Measurements from ENCODE around the gene DNTT. TPM values are rescaled to one million over a fixed set of nuclear protein-coding genes. Genes with fewer than 3 reads are reported as not detected.

The DNTT gene
- total and polyA plus RNA-seq, 2 of the 13 experiments (the other 11 are each of a cell fraction or from before 2014, with no cell fraction given): not detected

DNA sequence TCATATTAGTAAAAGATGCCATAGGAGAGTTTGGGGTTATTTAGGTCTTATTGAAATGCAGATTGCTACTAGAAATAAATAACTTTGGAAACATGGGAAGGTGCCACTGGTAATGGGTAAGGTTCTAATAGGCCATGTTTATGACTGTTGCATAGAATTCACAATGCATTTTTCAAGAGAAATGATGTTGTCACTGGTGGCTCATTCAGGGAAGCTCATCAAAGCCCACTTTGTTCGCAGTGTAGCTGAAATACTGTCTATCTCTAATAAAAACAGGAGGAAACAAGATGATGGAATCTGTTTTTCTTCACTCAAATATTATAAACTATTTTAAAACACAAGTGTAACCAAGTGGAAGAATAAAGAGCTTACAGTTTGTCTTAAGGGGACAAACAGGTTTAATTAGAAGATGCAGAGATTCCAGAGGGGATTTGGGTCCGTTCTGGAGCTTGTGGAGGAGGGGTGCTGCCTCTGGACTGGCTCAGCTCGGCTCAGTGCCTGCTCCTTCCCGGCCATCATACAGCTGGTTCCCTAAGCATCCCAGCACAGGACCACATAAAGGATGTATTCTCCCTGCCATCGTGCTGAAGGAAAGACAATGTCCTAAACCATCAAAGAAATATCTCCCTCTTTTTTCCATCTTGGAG is 34.2 kb downstream of the DNTT start (continued):
- TF ChIP-seq ZBTB34 (CRISPR knock-in tag; IDR thresholded peaks at IDR 0.05): no peak
- no peak for TF ChIP-seq BATF2 (CRISPR knock-in tag; IDR thresholded peaks at IDR 0.05)
- no peak for TF ChIP-seq CCAR2 (optimal IDR thresholded peaks at IDR 0.05; ENCODE audit: low read depth, low read length)
- no peak for TF ChIP-seq TEAD2 (CRISPR knock-in tag; IDR thresholded peaks at IDR 0.05)
- TF ChIP-seq IKZF4 (CRISPR knock-in tag; IDR thresholded peaks at IDR 0.05; ENCODE audit: borderline replicate concordance, low read depth, not compliant biosample characterization): no peak
- TF ChIP-seq, protein P1, sequence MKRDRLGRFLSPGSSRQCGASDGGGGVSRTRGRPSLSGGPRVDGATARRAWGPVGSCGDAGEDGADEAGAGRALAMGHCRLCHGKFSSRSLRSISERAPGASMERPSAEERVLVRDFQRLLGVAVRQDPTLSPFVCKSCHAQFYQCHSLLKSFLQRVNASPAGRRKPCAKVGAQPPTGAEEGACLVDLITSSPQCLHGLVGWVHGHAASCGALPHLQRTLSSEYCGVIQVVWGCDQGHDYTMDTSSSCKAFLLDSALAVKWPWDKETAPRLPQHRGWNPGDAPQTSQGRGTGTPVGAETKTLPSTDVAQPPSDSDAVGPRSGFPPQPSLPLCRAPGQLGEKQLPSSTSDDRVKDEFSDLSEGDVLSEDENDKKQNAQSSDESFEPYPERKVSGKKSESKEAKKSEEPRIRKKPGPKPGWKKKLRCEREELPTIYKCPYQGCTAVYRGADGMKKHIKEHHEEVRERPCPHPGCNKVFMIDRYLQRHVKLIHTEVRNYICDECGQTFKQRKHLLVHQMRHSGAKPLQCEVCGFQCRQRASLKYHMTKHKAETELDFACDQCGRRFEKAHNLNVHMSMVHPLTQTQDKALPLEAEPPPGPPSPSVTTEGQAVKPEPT (CRISPR knock-in tag; IDR thresholded peaks at IDR 0.05; ENCODE audit: low read depth): no peak
- no peak for TF ChIP-seq ONECUT2 (CRISPR knock-in tag; IDR thresholded peaks at IDR 0.05)
- TF ChIP-seq BRCA1 (CRISPR knock-in tag; IDR thresholded peaks at IDR 0.05): no peak

- Histone ChIP-seq H3K36me3 (replicated peaks in 1 of 2; ENCODE audit: control insufficient read depth in 1 of 2, insufficient read depth in 2 of 2, low read length in 2 of 2) (no peaks in the 10 kb centered on the region), H3K9me3 (ENCODE audit: low read length) (no peaks in the 10 kb centered on the region), H3K4me2 (ENCODE audit: low read depth, low read length) (no peak overlapping the region), H3K4me3 (replicated peaks in 1 of 3; ENCODE audit: insufficient read depth in 1 of 3, low read depth in 2 of 3, low read length in 3 of 3) (no peak overlapping the region), H2AFZ (ENCODE audit: low read length) (no peak overlapping the region), H3K9ac (ENCODE audit: insufficient read depth, low read depth, low read length) (no peak overlapping the region), H3K4me1 (ENCODE audit: insufficient read depth, low read length) (peaks cover 7% of the 10 kb centered on the region), H3K27me3 (ENCODE audit: control insufficient read depth in 1 of 2, insufficient read depth in 2 of 2, low read length in 2 of 2) (0 out of 5 replicates have a peak, but pooled peaks cover 0 to 7% of the 10 kb centered on the region in 2 experiments), H3K79me2 (ENCODE audit: insufficient read depth, low read length) (no peaks in the 10 kb centered on the region), H3K27ac (ENCODE audit: extremely low read length, insufficient read depth, low read length) (no peak overlapping the region), H4K20me1 (ENCODE audit: insufficient read depth, low read length) (no peaks in the 10 kb centered on the region)
- no peak for ATAC-seq
- no peak for FAIRE-seq
- ChIA-PET CTCF (ENCODE audit: low intra/inter-chr PET ratio, low total read pairs) (no interaction called here), POLR2A (interaction anchor here (0.7 kb wide), 1 partner anchor 14 kb away, joined by 3 read pairs; no protein-coding TSS in a partner anchor)
- intact Hi-C loops (cut with micrococcal nuclease; ENCODE audit: unreplicated experiment) (no loop called here), in situ Hi-C loops (cut with HindIII; ENCODE audit: extremely low pct_ligation_motif_present, low pct_unique_long_range_greater_than_20kb) (loop anchor here (5.0 kb wide), 1 partner anchor 322 kb away; no protein-coding TSS in a partner anchor)
- WGBS (ENCODE audit: low lambda C conversion rate): 73% methylated on average over 4 of the region's 4 CpGs
- DNase-seq (ENCODE audit: low spot score): no peak
- BruUV-seq (replicated peaks): no TSS peak
- TF ChIP-seq, protein P2, sequence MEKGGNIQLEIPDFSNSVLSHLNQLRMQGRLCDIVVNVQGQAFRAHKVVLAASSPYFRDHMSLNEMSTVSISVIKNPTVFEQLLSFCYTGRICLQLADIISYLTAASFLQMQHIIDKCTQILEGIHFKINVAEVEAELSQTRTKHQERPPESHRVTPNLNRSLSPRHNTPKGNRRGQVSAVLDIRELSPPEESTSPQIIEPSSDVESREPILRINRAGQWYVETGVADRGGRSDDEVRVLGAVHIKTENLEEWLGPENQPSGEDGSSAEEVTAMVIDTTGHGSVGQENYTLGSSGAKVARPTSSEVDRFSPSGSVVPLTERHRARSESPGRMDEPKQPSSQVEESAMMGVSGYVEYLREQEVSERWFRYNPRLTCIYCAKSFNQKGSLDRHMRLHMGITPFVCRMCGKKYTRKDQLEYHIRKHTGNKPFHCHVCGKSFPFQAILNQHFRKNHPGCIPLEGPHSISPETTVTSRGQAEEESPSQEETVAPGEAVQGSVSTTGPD (CRISPR knock-in tag; IDR thresholded peaks at IDR 0.05): no peak
- TF ChIP-seq ZNF598 (CRISPR knock-in tag; IDR thresholded peaks at IDR 0.05; ENCODE audit: borderline replicate concordance) (no peak), ZNF780A (CRISPR knock-in tag; IDR thresholded peaks at IDR 0.05) (no peak), ZSCAN25 (CRISPR knock-in tag; IDR thresholded peaks at IDR 0.05) (no peak), ZMYM2 (CRISPR knock-in tag; IDR thresholded peaks at IDR 0.05) (no peak), MXD4 (CRISPR knock-in tag; IDR thresholded peaks at IDR 0.05) (no peak), FOXK1 (CRISPR knock-in tag; IDR thresholded peaks at IDR 0.05; ENCODE audit: borderline replicate concordance, low read depth) (no peak), SMAD9 (CRISPR knock-in tag; IDR thresholded peaks at IDR 0.05) (no peak), MLX (CRISPR knock-in tag; IDR thresholded peaks at IDR 0.05) (no peak), FOXC1 (CRISPR knock-in tag; IDR thresholded peaks at IDR 0.05; ENCODE audit: borderline replicate concordance) (no peak)
These were observed 35.1 kb downstream of the DNTT start for GRCh38 chr10:96339383-96339782.
